NCI-H2107 treated with DMSO at 0.1 percent for 48 hours (cell line): Measurements from ENCODE around the gene FCN1.
"Not testable (repeated sequence)": the region's sequence is repeated elsewhere in the genome, so short reads cannot be mapped to it uniquely, and the experiment has no call there.

Source experiments
- DNase-seq: peaks from one replicate; lab custom pipeline; 2025; ENCODE audit not compliant: unreplicated experiment; lab: John Stamatoyannopoulos, UW

The FCN1 gene

DNA sequence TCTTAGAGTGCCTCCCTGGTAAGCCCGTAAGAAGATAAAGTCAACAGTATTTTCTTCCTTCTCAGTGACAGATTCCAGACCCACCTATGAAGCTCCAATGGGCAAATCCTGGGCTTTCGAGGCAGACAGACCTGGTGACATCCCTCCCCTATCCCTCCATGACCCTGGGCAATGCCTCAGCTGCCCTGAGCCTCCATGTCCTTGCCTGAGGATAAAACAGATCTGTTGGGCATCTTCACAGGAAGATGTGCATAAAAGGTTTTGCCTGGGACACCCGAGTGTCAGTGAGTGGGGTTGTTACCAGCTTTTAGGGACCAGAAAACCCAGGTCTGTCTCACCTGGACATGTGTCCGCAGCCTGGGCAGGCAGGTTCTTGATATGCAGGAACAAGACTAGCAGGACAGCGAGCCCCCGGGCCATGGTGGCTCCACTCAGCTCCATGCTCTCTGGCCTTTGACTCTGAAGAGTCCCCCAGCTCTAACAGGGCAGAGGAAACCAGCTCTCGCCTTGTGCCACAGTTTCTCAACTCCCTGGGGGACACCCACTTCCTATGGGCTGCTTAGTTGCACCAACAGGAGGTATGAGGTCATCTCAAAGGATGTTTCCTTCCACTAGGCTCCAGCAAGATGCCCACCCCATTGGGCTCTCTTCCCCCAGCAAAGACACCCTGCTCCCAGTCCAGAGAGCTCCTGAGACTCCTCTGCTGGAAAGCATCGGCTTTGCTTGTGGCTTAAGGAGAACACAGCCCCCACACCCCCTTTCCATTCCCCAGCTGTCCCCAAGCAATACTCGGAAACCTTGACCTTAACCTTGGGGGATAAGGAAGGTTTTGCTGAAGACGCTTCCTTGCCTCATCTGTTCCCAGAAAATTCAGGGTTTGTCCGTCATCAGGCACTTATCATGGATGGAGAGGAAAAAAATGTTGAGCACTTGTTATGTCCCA, at the start of gene FCN1:
TSS of gene FCN1 (minus strand) at position 482 of the 943 bp plus-strand sequence. CDS start at position 441, 41 bp downstream.
- no peak for DNase-seq

- no peak for DNase-seq
Measured at GRCh38 chr9:134966697-134967546, 49.2 kb upstream of the FCN1 start.

DNA sequence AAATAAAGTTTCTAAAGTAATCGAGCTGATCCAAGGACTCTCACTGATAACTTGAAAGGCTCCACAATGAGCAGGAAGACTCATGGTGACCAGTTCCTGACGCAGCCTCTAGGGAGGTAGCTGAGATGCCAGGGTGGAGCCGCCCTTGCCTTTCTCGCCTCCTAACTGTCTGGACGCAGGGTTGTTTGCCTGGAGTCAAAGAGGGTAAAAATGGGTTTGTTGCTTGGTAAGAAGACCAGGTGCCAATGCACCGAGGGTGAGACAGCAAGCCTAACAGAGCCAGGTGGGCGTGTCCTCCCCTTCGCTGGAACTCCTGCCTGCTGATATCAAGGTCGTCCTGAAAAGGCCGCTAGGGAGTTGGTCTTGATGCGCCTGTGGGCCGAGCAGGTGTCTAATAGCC, 48.6 kb upstream of the FCN1 start:
- no peak for DNase-seq

- DNase-seq: no peak
Measured at GRCh38 chr9:134965851-134966250, 48.1 kb upstream of the FCN1 start.

- no peak for DNase-seq
Measured at GRCh38 chr9:134965411-134965810, 47.7 kb upstream of the FCN1 start.

- DNase-seq: no peak
Measured at GRCh38 chr9:134964271-134965055, 46.8 kb upstream of the FCN1 start.

- no peak for DNase-seq
Measured at GRCh38 chr9:134963546-134963945, 45.8 kb upstream of the FCN1 start.

DNA sequence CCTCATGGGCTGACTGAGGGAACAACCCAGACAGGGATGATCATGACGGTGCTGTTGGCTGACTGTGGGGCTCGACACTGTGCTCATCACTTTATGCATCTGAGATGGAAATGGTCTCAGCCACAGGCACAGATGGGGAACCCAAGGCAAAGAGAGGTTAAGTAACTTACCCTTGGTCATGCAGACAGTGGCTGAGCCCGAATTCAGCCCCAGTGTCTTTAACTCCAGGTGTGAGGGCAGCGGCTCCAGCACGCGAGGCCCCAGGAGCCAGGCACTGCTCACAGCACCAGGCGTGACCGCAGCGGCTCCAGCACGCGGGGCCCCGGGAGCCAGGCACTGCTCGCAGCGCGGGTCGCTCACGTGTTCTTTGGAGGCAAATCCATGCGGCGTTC, 45.3 kb upstream of the FCN1 start:
- no peak for DNase-seq

GRCh38 chr9:134962065-134962972, 44.6 kb upstream of the FCN1 start:
- DNase-seq: no peak

GRCh38 chr9:134961331-134962064, 43.8 kb upstream of the FCN1 start:
- DNase-seq: no peak

DNA sequence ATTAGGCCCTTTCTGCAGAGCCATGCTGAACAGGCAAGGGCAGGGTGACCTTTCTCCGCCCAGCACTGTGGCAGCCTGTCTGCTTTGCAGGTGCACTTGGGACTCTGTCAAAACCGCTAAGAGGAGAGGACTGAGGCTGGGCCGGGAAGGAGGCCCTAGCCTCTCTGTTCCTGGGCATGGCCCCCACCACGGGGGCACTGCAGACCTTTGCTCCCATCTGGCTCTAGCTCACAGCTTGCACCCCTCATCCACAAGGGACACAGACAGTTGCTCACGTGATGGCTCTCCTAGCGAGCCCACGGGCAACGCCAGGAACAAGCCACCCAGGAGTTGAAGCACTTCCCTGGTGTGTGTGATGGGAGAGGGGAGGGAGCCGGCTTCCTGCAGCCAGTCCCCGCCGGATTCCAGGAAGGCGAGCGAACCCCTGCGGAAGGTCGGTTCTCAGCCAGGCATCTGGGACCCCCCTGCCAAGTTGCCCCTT, 43.0 kb upstream of the FCN1 start:
- no peak for DNase-seq

DNA sequence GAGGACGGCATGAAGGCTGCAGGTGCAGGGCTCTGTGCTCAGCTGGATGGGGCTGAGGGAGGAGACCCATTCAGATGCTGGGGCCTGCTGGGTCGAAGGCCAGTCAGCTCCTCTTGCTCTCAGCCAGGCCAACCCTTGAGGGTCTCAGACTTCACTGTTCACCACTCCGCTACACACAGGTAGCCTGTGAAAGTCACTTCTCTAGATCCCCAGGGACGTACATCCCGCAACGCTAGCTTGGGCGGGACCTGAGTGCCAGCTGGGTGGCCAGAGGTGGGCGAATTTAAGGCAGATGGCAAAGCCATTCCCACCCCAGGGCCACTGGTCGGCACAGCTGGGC, 42.2 kb upstream of the FCN1 start:
- DNase-seq: no peak

- no peak for DNase-seq
Measured at GRCh38 chr9:134959126-134959970, 41.6 kb upstream of the FCN1 start.

GRCh38 chr9:134957945-134958227, 40.2 kb upstream of the FCN1 start:
- DNase-seq: no peak

GRCh38 chr9:134957165-134957944, 39.6 kb upstream of the FCN1 start:
- no peak for DNase-seq

- not testable (repeated sequence) for DNase-seq
Measured at GRCh38 chr9:134956387-134956786, 38.7 kb upstream of the FCN1 start.

GRCh38 chr9:134955801-134956200, 38.1 kb upstream of the FCN1 start:
- DNase-seq: no peak

DNA sequence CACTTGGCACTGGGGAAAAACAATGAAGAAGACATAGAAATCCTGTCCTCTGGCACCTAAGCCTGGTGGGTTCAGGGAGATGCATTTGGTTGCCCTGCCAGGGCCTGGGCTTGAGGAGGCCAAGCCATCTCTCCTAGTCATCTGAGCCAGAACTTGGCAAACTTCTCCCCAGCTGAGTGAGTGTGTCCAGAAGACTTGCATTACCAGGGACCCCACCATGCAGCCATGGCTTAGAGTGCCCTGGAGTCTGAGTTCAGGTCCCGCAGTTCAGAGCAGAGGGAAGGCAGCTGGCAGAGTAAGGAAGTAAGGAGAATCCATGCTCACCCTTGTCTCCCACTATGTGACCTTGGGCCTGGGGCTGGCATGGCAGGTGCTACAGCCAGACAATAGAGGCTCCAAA, 37.4 kb upstream of the FCN1 start:
- DNase-seq: no peak
